Cerebellar nuclear complex (tissue), 1 donor: ENCODE measurements around the gene NUP43.
"Not testable (repeated sequence)": the region's sequence is repeated elsewhere in the genome, so short reads cannot be mapped to it uniquely, and the experiment has no call there.

Source experiments
- DNase-seq, 2 experiments: peaks; one replicate each; lab custom pipeline; 2025; lab: John Stamatoyannopoulos, UW

NUP43 gene

GRCh38 chr6:149691201-149691600 is 55.1 kb downstream of the NUP43 start:
- DNase-seq = no peak

GRCh38 chr6:149686230-149686629 is 60.1 kb downstream of the NUP43 start:
- no peak for DNase-seq

- DNase-seq = no peak
These were observed 63.0 kb downstream of the NUP43 start for GRCh38 chr6:149683256-149683859.

- DNase-seq = not testable (repeated sequence)
These were observed 64.5 kb downstream of the NUP43 start for GRCh38 chr6:149681845-149682244.

- DNase-seq = no peak
These were observed 65.1 kb downstream of the NUP43 start for GRCh38 chr6:149681209-149681608.

DNA sequence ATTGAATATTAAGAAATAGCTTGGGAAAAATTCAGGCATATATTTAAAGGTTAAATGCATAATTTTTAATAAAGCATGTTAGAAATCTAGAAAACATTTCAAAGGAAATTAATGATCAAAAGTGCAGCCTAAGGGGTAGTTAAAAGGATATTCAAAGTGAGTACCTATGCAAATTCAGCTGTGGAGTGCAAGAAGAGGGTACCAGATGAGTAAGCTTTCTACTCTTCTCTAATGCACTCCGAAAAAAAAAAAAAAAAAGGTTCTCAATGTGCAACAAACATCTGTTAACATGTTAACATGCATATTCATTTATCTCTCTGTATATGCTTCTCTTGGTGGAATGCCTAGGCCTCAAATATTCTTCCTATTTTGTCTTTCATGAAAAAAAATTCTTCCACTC is 65.8 kb downstream of the NUP43 start:
- no peak for DNase-seq
